GM21825 (cell line): ENCODE data around the gene CACUL1.
"Not testable (repeated sequence)": the region's sequence is repeated elsewhere in the genome, so short reads cannot be mapped to it uniquely, and the experiment has no call there.

Experiments
- ATAC-seq: cut with Tn5 transposase; IDR thresholded peaks from one replicate; pipeline ENCODE4 v1.9.1; 2021; ENCODE audit warnings: mild to moderate bottlenecking, moderate library complexity; ENCODE audit not compliant: unreplicated experiment

Gene CACUL1

DNA sequence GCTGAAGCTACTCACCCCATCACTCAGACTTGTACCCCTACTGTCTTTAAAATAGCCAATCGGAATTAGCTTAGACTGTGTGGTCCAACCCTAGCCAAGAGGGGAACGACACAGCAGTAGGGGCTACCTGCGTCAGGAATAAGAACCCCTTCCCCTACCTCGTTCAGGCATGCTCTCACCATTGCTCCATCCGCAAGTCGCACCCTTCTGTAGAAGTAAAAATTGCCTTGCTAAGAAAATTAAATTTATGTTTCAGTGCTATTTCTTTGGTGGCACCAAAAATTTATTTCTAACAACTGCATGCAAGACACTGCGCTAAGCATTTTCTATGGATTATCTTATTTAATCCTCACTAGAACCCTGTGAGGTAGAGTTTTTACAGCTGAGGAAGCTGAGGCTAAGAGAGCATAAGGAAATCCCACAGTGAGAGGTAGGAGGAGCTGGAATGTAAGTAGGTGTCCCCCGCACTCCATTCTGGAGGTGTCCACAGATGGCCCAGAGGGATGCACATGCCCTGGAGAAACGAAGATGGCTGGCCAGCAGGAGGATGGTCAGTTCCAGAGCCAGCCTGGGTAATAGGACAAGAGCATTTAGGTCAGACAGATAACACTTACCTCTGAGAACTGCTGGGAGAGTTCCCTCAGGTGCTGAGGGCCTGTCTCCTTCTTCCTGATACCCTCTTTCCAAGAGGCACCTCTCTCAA lies 15.3 kb upstream of the CACUL1 start:
- ATAC-seq: no peak

DNA sequence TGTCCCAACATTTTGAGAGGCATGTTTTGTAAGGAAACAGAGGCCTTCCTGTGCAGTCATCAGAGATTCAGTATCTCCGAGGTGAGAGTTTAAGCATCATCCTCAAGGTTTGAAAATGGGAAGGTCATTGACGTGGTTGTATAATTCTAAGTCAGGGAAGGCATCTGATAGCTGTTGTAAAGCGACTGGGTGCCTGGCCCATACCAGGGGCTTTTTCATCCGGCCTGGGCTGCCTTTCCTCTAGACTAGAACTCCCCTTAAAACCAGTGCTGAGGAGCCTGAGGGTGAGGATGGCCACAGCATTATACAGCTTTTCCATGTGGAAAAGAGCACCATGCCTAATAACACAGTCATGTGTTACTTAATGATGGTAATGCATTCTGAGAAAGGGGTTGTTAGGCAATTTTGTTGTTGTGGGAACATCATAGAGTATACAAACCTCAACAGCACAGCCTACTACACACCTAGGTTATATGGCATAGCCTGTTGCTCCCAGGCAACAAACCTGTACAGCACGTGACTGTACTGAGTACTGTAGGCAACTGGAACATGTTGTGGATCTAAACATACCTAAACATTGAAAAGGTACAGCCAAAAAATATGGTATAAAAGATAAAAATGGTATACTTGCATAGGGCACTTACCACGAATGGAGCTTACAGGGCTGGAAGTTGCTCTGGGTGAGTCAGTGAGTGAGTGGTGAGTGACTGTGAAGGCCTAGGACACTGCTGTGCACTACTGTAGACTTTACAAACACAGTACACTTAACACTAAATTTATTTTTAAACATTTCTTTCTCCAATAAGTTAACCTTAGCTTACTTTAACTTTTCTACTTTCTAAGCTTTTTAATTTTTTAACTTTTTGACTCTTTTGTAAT lies 13.5 kb upstream of the CACUL1 start:
- ATAC-seq: no peak

DNA sequence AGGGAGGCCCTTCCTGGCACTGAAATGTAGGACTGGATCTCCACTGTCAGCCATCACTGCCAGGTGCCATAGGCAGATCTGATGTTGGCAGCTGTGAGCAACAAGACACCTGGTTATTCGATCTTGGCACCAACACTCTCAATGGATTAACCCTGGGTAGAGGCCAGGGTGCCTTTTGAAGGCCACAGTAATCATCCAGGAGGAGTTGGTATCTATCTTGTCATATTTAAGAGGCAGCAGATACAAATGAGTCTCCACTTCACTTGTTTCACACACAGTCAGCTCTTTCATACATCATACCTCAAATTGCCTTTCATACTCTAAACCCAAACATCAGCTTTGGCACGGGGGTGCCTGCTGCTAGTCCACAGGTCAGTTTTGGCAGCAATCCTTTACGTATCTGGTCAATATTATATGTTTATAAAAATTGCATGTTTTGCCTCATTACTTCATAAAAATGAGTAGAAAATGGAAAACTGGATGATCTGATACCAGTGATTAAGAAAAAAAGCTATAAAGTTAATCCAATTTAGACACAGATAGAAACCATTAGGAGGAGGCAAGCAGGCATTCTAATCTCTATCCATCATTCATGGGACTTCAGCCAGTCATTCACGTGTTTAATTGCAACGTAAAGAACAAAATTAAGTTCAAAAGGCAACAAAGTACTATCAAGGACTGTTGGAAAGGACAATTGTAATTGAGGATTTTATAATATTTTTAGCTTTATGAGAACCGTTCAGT lies 12.7 kb upstream of the CACUL1 start:
- ATAC-seq: no peak

DNA sequence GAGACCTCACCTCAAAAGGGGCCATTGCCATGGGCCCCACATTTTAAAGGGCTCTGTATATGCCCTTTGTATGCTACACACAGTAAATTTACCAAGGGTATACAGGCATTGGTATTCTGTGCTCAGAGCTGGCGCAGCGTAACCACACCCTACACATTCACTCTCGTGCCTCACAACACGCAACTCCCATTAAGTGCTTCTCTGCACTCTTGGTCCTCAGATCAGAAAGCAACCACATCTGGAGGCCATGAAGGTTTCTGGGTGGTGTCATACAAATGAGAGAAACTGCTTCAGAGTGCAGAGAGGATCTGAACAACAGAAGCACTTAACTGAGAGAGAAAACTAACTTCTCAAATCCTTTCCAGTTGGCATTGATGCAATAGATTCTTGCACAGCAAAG lies 9.4 kb upstream of the CACUL1 start:
- no peak for ATAC-seq

DNA sequence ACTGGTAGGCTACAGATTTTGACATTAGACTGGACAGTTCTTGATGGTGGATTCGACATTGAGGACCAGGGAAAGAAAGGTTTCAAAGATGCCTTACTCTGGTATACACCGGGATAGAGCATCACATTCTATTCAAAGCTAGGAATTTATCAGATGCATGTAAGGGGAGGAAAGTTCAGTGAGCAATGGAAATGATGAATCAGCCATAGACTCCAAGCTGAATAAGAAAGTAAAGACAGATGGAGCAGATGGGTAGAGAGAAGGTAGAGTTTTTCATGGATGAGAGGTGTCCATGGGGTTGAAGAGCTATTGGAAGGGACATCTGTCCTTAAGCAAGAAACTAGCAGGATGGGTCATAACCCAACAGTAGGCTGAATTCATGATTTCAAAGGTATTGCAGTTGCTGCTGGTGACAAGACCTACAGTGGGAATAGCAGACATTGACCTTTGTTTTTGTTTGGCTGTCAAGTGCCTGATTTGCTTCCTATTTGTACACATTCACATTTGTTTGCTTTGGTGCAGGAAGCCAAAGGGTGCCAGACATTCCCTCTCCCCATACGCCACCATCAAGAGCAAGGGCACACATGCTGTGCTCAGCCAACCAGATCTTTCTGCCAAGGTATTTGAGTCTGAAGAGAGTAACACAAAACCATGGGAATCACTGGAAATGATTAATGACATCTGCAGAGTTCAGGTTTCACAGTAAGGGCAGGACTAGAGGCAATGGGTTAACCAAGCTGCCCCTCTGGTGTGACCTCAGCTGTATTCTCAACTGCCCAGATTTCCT lies 8.6 kb upstream of the CACUL1 start:
- no peak for ATAC-seq

DNA sequence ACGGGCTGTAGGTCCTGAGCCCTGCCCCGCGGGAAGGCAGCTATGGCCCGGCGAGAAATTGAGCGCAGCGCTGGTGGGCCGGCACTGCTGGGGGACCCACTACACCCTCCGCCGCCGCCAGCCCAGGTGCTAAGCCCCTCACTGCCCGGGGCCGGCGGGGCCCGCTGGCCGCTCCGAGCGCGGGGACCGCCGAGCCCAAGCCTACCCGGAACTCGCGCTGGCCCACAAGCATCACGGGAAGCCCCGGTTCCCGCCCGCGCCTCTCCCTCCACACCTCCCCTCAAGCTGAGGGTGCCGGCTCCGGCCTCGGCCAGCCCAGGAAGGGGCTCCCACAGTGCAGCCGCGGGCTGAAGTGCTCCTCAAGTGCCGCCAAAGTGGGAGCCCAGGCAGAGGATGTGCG lies 5.5 kb upstream of the CACUL1 start:
- ATAC-seq: no peak

DNA sequence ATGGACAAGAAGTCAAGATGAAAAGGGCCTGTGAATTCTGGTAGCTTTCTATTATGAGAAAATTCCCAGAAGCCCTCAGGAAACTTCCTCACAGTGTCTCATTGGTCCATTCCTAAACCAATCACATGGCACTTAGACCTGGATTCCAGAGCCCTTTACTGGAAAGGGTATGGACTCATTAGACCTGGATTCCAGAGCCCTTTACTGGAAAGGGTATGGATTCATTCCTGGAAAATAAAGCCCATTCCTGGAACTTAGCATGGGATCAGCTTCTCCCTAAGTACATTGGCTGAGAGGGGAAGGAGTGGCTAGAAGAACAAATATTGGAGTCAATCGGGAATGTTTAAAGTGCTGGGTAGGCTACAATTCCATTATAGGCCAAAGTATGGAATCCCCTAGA lies 3.7 kb upstream of the CACUL1 start:
- no peak for ATAC-seq

DNA sequence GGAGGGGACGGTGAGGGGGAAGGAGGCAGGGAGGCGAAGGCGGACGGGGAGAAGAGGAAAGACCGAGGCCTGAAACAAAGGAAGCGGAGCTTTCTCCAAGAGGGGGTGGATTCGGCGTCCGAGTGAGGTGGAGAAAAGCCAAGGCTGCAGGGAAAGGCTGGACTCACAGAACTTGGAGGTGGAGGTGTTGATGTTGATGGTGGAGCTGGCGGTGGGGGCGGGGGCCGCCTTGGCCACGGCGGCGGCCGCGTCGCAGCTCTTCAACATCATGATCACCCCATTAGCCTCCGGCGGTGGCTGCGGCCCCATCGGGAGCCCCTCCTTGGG lies 578 bp downstream of the CACUL1 start:
- peak; percentile 20 for ATAC-seq

DNA sequence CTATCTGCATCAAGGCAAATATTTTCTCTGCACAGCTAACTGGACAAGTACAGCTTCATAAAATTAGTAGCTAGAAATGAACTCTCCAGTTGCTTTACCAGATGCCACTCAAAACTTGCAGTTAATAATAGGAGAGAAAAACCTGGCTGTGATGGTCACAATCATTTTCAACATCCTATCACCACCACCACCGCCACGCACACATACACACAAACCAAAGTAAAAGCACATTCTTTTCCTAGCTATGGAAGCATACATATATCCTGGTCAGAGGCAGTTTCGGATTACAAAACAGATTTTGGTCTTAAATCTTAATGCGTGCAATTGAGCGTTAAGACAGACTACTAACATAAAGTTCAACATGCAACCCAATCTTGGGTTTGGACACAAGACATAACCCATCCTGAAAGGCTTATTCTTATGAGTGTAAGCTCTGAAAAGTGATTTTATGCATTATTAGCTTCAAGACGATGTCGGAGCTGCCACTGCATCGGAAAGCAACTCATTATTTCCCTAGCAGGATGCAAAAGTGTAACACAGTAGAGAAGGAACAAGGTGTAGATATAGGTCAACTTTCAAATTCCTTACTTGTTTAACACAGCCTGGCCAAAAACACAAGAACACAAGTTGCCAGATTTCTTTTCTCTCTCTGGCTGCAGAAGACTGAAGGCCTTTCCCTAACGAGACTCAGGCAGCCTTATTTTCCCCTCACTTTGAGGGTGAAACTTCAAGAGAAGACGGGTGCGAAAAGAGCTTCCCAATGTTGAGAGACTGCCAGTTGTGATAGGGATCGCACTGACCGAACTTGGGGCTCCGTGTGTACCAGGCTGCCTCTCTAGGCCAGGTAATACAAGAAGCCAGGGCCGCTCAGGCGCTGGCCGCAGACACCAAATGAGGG lies 1.2 kb downstream of the CACUL1 start:
- peak; percentile 14 for ATAC-seq

DNA sequence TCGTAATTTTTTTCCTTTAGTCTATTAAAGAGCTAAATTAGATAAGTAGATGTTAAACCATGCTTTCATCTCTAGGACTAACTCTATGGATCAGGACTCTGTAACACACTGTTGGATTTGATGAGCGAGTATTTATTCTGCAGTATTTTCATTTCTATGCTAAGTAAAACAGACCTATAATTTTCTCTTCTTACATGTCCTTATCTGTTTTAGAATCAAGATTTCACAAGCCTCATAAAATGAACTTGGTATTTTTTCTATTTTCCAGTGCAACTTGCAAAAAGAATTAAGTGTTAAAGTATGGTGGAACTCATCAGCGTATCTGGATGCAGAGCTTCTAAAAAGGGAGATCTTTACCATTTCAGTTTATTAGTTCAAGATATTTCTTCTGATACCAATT lies 2.4 kb downstream of the CACUL1 start:
- no peak for ATAC-seq

DNA sequence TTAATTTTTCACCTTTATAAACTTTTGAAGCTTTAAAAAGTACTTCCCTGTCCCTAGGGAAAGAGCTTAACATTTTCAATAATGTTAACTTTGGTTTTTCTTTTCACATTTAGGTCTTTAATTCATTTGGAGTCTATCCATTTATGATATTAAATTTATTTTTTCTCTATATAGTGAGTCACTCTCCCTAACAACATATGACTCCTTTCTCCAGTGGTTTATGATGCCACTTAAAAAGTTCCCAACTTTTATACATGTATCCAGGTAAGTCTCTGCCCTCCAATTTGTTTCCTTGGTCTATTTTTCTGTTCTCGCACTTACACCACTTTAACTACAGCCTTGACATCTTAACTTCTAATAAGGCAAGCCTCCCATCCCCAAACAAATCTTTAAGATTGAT lies 3.5 kb downstream of the CACUL1 start:
- no peak for ATAC-seq

DNA sequence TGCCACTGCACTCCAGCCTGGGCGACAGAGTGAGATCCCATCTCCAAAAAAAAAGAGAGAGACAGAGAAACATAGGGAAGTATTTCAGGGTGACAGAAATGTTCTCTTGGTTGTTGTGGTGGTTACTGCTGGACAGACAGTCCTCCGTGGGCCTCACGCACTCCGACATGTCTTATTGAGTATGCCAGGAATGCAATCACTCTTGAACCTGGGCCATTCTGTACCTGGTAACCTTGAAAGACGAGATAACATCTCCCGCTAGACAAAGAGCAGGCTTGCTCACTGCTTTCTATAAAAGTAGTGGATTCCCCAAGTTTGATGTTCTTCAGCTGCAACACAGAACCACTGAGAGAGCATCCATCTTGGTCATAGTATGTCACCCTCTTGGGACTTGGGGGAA lies 6.7 kb downstream of the CACUL1 start:
- no peak for ATAC-seq

DNA sequence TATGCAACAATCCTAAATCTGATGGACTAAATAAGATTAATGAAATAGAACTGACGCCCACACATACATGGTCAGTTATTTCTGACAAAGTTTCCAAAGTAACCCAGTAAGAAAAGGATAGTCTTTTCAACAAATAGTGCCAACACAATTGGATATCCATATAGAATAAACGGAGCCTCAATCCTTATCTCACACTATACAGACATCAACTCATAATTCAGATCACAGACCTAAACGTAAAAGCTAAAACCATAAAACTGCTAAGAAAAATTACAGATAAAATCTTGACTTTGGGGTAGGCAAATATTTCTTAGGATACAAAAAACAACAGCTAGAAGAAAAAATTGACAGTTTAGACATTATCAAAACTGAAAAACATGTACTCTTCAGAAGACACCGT lies 8.5 kb downstream of the CACUL1 start:
- ATAC-seq: no peak

DNA sequence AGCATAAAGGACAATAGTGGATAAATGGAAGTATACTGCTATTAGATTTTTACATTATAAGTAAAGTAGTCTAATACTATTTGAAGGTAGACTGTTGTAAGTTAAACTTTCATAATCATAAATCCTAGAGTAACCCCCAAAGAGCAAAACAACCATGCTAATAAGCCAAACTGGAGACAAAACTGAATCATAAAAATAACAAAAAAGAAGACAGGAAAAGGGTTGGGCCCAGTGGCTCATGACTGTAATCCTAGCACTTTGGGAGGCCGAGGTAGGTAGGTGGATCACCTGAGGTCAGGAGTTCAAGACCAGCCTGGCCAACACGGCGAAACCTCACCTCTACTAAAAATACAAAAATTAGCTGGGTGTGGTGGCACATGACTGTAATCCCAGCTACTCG lies 9.7 kb downstream of the CACUL1 start:
- ATAC-seq: no peak

DNA sequence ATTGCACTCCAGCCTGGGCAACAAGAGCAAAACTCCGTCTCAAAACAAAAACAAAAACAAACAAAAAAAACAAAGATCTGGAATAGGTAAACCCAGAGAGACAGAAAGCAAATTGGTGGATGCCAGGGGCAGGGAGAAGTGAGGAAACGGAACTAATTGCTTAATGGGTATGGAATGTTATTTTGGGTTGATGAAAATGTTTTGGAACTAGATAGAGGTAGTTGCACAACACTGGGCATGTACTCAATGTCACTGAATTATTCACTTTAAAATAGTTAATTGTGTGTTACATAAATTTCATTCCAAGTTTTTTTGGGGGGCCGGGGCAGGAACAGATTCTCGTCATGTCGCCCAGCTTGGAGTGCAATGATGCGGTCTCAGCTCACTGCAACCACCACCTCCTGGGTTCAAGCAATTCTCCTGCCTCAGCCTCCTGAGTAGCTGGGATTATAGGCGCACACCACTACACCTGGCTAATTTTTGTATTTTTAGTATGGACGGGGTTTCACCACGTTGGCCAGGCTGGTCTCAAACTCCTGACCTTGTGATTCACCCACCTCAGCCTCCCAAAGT lies 10.3 kb downstream of the CACUL1 start:
- not testable (repeated sequence) for ATAC-seq

DNA sequence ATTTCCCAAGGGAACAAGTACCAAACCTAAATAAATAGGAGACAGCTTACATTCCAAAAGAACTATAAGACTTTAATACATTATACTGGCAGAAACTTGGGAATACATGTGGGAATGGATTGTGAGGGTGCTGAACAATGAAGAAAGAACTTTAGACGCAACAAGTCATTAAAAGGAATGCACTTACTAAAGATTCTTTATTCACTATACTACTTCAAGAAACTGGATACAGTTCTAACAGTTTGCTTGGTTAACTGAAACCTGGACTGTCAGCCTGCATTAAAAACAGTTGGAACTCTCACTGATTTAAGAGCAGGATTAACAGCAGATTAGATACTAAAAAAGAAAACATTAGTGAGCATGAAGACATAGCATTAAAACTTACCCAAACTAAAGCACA lies 12.0 kb downstream of the CACUL1 start:
- no peak for ATAC-seq

DNA sequence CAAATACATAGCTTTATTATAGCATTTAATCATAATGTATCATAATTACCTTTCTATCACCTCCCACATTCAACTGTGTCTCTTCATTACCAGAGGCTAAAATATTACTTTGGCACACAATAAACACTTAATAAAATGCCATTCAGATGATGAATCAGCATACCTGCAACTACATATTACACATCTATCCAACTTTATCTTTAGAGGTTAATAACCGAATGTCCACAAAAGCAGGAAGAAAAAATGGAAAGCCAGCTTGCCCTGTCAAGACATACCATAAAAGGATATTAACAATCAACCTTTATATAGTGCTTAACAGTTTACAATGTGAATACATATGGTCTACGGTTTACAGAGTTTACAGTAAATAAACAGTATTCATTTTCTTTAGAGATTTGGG lies 12.7 kb downstream of the CACUL1 start:
- ATAC-seq: no peak

DNA sequence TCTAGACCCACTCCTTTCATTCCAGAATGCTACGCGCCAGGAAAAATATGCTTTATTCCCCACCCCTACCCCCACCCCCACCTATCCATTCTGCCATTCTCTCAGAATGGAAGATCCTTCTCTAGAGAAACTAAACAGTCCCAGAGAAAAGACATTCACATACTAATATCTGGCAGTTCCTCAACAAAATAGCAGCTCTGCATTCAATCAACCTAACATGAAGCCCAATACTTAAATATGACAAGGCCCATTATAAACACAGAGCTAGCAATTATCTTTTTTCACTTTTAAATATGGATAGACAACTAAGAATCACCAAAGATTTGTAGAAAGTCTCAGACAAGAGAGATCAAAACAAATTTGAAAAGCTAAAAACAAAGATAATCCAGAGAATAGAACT lies 16.4 kb downstream of the CACUL1 start:
- ATAC-seq: no peak

DNA sequence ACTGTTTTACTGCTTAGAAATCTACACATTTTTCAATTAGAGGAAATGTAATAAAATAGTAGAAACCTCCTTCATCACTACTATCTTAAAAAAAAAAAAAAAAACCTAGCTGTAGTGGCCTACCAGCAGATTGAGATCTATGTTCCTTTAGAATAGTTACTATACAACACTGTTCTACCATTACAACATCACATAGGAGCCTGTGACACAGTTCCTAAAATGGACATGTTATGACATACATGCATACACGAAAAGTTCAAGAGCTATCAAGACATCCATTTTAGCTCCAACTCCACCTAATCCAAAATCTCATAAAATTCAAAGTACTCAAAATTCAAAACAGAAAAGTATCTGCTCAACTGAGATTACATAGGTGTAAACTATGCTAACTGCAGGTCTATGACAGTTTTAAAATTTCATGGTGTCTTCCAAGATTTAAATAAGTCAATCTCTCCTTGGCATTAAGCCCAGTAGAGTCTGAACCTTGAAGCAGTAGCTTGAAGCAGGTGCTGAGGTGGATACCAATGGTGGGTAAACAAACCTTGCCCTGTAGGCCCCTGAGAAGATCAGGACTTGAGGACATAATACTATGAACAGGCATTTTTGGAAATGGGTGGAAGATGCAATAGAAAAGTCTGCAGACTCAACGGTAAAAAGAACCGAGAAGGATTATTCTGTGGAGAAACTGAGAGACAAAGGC lies 17.0 kb downstream of the CACUL1 start:
- ATAC-seq: no peak
